GM21737 (cell line): ENCODE data around the gene FNDC3A.
A peak's percentile ranks its signal among the peaks of the same experiment; 100 is the strongest.

ENCODE experiments used
- ATAC-seq: cut with Tn5 transposase; IDR thresholded peaks from one replicate; pipeline ENCODE4 v1.9.1; 2021; ENCODE audit warnings: mild to moderate bottlenecking, moderate library complexity; ENCODE audit not compliant: unreplicated experiment

The FNDC3A gene

DNA sequence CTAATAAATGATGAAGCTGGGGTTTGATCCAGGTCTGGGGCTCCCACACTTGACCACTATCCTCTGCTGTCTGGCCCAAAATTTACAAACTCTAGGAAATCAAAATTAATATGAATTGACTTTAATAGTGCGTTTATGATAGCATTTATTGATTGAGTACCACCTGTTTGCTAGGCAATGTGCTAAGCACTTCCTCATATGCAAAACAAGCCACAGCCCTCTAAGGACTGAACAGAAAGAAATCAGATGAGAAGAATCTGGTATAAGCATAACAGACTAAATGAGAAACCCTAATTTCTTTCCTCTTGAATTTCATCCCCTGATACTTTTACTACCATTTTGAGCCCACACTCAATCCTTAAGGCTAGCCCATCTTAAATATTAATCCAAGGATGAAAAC, 237.8 kb downstream of the FNDC3A start:
- no peak for ATAC-seq

DNA sequence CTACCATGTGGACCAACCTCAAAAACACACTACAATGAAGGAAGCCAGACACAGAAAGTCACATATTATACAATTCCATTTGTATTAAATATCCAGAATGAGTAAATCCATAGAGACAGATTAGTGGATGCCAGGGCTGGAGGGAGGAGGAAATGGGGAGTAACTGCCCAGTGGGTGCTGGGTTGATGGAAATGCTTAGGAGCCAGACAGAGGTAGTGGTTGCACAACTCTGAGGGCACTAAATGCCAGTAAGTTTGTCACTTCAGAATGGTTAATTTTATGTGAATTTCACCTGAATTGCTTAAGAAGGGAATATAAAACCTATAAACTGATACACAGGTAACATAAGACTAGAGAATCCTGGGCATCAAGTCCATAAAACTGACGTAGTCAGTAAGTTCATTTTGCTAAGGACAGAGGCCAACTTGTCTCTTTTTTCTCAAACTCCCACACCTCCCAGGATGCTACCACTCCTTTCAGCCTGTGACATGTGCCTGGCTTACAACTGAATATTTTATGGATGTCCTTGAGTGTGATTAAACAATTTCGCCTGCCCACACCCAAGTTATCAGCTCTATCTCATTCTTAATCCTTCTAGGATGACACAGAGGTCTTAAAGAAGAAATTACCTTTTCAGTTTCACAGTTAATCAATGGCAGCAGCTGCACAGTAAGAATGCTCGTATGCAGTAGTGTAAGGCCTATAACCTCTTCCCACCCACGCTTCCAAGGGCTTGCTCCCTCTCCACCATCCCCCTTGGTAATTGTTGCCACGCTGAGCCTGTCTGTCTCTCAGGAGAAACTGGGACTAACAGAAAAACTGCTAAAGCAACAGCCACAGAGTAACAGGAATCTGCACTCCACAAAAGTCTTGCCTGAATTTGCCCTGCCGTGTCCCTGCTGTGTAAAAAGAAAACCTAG, 238.5 kb downstream of the FNDC3A start:
- no peak for ATAC-seq

DNA sequence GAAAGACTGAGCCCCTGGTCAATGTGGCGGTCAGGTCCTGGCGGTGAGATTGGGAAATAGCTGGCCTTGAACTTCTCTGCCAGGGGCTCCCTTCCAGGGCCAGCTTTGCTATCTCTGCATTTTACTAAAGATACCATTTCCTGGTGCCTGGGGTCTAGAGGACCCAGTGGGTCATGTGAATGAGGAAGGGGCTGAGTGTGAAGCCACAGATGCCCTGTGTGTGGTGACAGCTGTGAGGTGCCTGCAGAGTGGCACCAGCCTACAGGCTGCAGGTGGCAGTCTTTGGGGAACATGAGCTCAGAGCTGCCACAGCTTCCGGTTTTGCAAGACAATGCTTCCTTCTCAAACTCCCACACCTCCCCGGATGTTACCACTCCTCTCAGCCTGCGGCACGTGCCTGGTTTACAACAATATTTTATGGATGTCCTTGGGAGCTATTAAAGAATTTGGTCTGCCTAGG, 239.2 kb downstream of the FNDC3A start:
- ATAC-seq: no peak

DNA sequence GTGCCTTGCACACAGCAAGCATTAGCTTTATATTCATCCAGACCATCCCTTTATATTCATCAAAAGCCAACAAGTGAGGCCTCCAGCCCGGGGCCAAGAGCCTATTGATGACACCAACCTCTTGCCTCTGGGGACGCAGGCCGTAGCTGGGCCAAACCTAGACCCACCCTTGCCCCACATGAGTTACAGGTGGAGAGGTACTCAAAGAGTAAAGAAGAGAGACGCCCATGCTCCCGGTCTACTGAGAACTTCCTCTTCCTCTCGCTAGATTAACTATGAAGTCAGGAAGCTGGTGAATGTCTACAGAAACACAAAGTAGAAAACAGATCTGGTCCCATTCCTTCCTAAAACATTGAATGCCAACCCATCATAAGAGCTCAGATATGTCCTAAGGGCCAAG, 240.6 kb downstream of the FNDC3A start:
- ATAC-seq: no peak

DNA sequence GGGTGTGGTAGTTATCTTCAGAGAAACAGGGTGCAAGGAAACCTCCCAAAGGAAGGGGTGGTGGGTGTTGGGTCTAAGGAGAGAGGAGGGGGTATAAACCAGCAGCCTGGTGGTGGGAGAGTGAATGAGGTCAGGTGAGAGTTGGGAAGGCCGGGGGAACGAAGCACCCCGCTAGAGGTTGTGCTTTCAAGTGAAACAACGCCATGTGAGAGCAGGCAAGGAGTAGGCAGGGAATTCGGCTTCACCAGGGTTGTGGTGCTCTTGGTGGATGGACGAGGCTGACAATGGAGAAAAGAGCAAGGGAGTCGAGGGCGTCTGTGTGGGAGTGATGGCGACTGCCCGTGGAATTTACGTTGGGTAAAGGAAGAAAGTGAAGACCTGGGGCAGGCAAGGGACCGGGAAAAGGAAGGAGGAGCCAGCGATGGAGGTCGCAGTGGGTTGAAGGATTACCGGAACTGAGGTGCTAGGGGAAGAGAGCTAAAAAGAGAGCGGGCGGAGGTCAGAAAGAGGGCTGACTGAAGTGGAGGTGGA, 242.3 kb downstream of the FNDC3A start:
- ATAC-seq: no peak

DNA sequence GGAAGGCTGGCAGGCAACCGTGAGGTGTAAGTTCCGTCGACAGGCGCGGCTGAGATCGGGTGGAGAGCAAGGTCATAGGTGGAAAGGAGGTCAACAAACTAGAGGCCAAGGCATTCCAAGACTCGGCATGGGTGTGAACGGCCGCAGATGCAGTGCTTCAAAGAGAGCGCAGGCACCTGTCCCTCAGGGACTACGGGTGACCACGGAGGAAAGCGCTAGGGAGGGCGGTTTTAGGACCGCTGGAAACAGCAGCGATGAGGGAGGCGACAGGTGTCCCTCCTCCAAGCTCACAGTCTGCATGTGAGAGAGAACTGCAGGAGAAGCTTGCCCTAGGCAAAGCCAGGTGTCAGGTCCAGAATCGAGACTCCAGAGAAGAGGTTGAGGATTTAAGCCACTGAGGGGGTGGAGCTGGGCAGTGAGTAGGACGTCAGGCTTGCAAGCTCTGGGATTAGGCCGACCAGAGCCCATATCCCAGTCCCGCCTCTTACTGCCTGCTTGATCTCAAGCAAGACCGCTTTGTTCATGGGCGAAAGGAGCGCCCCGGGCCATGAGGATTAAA, 242.9 kb downstream of the FNDC3A start:
- ATAC-seq: no peak

DNA sequence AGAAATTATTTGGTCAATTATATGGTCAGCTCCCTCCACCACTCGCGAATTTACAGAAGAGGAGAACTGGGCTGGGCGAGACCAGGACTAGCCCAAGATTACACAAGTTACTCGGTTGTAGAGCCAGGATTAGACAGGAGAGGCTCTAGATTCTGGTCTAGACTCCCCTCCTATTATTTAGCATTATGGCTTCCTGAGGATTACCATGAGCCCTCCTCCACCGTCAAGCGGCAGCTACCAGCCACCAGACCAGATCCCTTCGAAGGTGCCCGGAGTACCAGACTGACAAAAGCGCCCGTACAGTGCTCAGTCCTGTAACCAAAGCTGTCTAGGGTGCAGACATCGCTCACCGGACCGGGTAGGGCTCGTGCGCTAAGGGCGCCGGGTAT, 243.9 kb downstream of the FNDC3A start:
- ATAC-seq: no peak

DNA sequence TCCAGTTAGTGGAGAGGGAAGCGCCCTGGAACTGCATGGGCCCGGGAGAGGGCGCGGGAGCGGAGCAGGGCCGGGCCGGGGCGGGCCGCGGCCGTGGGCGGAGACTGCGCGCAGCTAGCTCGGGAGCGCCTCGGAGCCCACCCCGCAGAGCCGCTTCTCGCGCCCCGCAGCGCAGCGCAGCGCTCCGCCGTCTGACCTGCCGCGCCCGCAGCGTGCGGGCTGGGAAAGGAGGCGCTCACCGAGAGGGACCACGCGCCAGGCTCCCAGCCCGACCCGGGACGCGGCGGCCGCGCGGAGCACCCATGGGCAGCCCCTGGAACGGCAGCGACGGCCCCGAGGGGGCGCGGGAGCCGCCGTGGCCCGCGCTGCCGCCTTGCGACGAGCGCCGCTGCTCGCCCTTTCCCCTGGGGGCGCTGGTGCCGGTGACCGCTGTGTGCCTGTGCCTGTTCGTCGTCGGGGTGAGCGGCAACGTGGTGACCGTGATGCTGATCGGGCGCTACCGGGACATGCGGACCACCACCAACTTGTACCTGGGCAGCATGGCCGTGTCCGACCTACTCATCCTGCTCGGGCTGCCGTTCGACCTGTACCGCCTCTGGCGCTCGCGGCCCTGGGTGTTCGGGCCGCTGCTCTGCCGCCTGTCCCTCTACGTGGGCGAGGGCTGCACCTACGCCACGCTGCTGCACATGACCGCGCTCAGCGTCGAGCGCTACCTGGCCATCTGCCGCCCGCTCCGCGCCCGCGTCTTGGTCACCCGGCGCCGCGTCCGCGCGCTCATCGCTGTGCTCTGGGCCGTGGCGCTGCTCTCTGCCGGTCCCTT, 244.5 kb downstream of the FNDC3A start, which contains the start of gene MLNR:
MLNR (plus strand) TSS at position 303 of the 820 bp plus-strand sequence; CDS start at position 303, 0 bp downstream.
- ATAC-seq: no peak

DNA sequence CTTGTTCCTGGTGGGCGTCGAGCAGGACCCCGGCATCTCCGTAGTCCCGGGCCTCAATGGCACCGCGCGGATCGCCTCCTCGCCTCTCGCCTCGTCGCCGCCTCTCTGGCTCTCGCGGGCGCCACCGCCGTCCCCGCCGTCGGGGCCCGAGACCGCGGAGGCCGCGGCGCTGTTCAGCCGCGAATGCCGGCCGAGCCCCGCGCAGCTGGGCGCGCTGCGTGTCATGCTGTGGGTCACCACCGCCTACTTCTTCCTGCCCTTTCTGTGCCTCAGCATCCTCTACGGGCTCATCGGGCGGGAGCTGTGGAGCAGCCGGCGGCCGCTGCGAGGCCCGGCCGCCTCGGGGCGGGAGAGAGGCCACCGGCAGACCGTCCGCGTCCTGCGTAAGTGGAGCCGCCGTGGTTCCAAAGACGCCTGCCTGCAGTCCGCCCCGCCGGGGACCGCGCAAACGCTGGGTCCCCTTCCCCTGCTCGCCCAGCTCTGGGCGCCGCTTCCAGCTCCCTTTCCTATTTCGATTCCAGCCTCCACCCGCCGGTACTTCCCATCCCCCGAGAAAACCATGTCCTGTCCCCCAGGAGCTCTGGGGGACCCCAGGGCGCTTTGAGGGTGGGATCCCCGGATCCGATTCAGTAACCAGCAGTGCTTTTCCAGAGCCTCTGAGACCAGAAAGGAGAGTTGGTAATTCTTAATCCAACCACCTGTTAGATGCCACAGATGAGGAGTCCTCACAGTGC, 245.3 kb downstream of the FNDC3A start:
- no peak for ATAC-seq

DNA sequence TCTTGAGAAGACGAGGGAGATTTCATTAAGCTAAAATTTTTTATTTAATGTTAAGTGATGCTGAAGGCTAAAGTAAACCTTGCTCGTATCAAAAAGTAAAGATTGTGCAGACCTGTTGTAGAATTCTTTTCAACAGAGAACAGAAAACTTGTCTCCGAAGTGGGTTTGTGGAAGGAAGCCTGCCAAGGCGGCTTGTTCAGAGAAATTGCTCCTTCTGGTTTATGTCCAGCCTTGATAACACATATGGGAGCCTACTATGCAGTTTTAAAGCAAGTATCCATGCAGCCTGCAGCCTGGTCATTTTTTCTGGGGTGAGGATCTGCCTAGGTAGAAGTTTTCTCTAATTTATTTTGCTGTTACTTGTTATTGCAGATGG, 245.9 kb downstream of the FNDC3A start:
- no peak for ATAC-seq

DNA sequence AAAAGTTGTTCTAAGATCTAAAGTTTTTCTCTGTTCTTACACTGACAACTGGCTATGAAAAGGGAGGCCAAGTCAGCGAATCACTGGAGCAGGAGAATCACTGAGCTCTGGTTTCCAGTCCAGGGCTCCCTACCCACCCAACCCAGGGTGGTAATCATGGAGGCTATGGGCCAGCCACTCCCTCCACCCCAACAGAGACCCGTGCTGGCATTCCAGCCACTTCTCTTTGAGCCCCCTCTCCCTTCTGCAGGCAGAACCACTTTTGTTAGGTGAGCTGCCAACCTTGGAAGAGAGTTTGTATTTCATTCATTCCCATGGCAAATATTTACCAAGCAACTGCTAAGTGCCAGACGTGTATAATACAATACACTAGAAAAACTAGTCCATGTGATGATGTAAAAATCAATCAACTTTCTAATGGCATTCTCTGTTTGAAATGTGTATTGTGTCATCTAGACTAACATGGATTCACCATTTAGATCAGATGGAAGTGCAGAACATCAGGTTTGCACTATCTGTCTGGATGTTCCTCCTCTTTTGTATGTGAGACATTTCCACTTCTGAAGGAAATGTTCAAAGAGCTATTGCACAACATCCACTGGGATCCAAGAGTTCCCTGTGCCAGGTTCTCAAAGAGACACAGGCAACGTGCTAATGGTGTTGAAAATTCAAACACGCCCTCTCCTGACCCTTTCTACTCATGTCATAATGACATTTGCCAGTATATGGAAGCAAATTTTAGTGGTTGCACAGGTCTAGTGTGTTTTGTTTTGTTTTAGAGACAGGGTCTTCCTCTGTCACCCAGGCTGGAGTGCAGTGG, 249.7 kb downstream of the FNDC3A start:
- no peak for ATAC-seq

DNA sequence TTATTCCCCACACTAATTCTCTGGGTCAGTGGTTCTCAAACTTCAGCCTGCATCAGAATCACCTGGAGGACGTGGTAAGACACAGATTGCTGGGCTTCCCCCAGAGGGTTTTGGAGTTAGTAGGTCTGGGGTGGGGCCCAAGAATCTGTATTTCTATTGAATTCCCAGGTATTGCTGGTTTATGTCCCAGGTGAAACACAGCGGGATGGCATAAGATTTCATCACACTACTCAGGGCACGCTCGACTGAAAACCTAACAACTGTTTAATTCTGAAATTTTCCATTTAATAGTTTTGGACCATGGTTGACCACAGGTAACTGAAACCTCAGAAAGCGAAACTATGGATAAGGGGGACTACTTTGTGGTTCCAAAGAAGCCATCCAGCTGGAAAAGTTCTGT, 250.9 kb downstream of the FNDC3A start:
- ATAC-seq: no peak

DNA sequence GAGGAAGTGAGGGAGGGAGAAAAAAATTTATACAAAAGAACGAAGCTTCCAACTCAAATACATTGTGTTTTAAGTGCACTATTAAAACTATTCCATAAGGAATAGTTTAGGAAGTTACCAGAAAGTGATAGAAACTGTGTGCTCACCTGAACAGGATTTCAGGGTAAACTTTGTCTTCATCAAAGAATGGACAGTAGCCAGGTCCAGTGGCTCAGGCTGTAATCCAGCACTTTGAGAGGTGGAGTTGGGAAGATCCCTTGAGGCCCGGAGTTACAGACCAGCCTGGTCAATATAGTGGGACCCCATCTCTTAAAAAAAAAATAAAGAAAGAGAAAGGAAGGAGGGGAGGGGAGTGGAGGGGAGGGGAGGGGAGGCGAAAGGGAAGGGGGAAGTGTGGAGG, 259.0 kb downstream of the FNDC3A start:
- ATAC-seq: no peak

DNA sequence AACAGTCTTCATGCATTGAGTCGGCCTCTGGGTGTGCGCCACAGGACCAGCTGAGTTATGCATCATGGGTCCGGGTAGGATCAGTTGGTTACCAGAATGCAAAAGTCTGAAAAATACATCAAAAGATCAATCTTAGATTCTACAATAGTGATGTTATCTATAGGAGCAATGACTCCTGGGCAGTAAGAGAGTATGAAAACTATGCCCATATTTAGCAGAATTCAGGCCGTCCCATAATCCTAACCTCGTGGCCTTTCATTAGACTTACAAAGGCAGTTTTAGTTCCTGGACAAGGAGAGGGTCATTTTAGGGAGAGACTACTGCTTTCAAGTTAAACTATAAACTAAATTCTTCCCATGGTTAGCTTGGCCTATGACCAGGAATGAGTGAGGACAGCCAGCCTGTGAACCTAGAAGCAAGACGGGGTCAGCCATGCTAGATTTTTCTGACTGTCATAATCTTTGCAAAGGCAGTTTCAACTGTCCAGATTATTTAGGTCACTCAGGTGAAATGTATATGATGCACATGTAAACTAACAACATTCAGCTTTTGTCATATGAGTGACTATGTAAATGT, 260.2 kb downstream of the FNDC3A start:
- no peak for ATAC-seq

DNA sequence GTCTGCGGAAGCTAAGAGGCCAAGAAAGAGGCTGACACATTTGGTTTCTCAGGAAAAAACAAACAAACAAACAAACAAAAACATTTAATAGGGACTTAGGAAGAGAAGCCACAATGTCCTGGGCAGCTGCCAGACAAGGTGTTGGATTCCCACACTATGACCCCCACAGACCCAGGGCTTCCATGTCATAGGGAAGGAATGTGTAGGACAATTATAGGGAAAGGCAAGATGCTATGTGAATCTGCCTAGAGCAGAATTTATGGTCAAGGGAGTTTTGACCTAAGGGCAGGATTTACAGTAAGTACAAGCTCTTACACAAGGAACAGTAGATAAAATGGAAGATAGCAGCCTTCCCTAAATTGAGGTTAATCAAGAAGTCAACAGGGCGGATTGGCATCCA, 262.9 kb downstream of the FNDC3A start:
- no peak for ATAC-seq

DNA sequence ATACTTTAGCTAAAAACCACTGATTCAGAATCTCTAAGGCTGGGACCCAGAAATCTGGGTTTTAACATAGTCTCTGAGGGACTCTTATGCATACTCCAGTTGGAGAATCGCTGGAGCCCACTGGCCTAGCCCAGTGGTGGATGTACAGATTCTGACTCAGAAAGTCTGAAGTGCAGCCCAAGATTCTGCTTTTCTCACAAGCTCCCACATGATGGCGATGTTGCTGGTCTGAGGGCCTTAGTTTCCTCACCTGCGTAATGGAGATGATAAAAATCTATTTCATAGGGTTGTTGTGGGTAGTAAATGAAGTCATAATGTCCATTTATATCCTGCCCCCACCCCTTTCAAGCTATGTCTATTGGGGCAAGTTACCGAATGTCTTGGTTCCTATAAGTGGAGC, 264.3 kb downstream of the FNDC3A start:
- ATAC-seq: no peak

DNA sequence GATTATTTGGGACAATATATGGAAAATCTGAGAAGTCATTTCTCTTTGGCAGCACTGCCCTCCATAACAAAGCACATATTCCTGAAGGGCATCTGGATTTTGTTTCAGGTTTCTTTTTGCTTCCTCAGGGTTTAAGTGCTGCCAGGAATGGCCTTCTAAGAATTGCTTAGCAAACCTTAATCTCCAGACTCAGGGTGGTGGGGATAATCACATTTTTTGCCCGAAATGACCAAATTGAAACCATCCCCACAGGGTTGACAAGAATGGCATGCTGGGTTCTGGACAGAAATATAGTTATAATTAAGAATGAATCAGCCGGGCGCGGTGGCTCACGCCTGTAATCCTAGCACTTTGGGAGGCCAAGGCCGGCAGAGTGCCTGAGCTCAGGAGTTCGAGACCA, 265.6 kb downstream of the FNDC3A start:
- ATAC-seq: no peak

DNA sequence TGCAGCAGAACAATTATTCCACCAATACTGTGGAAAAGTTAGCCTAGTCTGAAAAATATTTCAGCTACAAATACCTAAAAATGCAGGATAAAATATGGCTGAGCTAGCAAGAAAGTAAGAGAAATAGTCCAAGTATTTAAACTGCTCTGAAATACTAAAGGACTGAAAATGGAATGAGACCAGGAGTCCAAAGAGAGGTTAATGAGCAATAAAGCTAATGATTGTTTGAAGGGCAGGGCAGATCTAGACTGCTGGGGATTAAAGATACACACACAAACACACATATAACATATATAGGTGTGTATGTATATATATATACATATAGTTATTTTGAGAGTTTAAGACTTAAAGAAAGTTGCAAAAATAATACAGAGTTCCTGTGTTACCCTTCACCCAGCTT, 269.4 kb downstream of the FNDC3A start:
- ATAC-seq: no peak

DNA sequence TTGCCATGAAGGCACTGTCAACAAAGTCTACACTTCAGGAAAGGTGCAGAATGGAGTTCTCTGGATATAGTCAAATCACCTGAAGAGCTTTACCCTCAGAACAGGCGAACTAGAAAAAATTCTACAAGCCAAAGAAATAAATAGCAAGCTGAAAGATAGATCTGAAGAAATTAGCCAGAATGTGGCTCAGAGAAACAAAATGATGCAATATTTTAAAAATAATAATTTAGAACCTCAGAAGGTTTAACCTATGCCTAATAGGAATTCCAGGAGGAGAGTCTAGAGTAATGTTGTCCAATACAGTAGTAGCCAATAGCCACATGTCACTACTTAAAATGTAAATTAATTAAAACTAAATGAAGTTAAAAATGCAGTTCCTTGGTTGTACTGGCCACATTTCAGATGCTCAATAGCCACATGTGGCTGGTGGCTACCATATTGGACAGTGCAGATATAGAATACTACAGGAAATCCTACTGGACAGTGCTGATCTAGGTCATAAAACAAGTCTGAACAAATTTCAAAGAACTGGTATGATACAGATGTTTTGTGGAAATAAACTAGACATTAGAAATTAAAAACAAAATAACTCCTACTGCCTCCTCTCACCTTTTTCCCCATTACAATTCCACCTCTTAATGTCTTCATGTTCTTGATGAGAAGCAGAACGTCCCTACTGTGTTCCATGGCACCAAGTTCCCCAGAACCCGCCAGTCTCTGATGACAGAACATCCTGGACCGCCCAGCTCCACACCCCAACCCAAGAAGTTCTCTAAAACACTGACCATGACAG, 271.3 kb downstream of the FNDC3A start:
- ATAC-seq: peak; percentile 28
